ENCODE results near the gene DENND1B. TPM values are rescaled to one million over a fixed set of nuclear protein-coding genes. Genes with fewer than 3 reads are reported as not detected.

Gene DENND1B
- total RNA-seq: 65.2 TPM

DNA sequence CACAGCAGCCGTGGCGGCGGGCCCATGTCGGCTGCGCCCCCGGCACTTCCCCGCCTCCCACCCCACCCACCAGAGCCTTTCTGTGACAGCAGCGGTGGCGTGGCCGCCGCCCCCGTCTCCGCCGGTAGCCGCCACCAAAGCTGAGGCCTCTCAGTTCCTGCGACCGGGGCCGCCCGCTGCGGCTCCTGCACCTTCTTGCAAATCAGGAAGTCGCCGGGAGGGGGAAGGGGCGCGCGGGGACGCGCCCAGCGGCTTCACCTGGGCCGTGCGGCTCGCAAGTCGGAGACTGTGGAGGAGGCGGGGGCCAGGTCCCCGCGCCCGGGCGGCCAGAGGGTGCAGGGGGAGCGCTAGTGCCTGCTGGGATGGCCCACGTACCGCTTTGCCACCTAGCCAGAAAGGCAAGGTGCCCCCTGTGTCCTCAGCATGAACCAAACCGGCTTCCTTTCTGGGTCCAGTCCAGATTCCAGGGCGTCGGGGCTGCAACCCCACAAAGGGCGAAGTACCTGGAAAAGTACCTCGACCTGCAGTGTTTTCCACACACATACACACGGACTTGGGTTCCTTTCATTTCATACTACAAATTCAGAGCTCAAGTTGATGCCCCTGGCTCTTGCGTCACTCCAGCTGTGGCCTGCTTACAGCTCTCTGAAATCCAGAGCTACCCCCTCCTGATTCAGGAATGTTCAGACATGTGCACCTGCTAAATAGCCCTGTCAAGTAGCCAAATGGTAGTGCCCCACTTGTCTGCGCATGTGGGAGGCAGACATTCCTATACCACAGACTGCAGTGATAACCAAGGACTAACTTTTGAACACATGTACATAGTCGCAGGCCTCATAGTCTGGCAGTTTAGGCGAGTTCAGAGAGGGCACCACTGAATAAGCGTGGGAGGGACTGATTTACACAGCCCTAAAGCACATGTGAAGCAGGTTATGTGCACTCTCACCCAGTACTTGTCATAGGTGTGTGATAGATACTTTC lies at the start of gene DENND1B:
Gene DENND1B, minus strand, starts transcription at position 199 of the 981 bp plus-strand sequence. CDS start 325 bp downstream, outside the sequence.
- DNase-seq: peak; percentile 37

DNA sequence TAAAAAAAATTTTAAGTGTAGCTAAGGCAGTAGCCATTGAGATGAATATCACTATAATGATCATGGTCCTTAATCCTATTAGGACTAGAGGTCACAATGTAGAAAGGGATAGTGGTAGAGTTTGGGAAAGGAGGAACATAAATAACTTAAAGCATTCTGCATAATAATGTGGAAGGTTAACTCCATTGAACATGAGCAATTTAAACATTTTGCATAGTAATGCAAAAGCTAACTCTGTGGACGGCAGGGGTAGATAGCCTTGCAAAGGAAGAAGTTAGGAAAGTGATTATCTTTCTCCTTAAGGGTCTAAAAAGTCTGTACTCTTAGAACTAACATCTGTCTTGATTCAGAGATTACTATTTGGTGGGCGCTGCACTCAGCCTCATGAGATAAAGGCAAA lies 39.0 kb upstream of the DENND1B start:
- no peak for DNase-seq

DNA sequence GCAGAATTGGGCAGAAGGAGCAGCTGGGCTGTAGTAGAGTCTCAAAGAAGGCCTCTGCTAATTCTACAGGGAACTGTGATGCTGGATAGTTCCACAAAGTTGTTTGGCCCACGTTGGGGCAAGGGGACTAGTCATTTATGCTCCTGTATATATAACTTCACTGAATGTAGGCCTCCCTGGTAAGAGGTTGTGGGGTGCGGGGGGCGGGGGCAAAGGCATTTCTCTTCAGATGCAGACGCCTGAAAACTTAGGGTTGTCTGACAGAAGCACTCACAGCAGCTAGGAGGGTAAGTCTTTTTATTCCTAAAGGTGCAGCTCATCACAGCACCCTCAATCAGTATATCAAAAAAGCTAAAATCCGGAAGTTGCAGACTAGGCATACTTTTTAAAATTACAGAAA lies 38.5 kb upstream of the DENND1B start:
- DNase-seq: no peak

DNA sequence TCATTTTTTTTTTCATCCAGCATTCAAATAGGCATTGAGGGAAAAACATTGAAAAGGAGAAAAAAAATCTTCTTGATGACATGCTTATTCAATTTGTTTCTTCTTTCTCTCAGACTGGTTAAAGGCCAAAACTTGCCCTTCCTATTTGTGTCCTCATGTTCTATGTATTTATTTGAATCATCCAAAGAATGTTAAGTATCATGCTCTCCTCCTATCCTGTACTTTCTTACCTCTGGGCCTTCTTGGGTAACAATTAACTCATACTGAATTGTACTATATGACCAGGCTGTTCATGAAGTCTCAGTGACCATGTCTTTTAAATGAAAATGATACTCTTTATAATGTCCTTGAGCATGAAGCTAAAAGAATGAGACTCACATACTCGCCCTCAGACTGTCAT lies 36.5 kb upstream of the DENND1B start:
- no peak for DNase-seq

DNA sequence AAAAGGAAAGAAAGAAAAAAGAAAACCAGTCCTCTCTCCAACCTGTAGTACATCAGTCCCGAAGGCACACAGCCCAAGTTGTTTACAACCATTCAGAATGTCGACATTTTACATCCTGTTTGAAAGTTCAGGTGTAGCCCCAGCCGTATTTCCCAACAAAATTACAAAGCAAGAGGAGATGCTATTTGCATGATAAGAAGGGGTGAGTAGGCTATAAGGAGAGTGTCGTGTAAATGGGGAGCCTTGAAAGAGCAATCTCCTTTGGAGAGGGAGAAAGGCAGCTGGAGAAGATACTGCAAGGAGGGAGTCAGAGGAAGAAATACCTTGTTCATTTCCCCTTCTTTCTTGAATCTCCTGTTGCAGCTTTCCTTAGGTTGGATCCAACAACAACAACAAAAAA lies 35.5 kb upstream of the DENND1B start:
- DNase-seq: no peak

- DNase-seq: no peak
Observed at GRCh38 chr1:197808880-197809279, 33.6 kb upstream of the DENND1B start.

DNA sequence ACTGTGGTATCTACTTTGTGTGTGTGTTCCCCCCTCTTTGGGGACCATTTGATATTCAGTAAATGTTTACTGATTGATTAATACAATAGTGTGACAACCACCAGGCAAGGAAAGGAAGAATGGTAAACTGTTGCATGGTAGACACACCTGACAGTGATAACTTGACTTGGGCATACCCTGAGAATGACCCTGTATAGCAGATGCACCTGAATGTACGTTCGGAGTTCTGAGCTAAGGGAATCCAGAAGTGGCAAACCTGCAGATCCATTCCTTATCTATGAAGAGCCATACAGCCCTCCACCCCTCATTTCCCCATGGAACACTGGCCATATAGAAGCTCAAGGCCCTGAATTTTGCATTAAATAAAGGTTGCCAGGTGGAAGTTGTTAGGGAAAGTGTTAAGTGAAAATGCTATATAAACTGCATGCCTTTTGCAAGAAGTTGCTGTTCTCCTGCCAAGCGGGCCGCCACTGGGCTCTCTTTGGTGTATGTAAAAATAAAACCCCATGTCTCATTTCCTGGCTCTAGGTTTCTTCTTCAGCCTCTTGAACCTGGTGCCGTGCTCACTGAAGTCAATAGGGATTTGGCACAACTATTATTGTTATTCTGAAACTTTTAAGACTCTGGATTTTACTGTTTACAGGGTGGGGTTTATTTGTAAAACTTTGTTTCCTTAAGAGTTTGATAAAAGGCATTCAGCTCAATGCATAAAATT lies 32.6 kb upstream of the DENND1B start:
- no peak for DNase-seq

GRCh38 chr1:197807216-197807615 lies 31.9 kb upstream of the DENND1B start:
- no peak for DNase-seq

DNA sequence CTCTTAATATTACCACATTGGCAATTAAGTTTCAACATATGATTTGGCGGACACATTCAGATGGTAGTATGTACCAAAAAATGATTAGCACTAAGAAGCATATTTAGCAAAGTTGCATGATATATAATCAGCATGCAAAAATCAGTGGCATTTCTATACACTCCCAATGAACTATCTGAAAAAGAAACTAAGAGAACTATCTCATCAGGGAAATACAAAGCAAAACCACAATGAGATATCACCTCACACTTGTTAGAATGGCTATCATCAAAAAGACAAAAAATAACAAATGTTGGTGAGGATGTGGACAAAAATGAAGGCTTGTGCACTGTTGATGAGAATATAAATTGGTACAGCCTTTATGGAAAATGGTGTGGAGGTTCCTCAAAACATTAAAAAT lies 31.4 kb upstream of the DENND1B start:
- DNase-seq: no peak

GRCh38 chr1:197801684-197802083 lies 26.4 kb upstream of the DENND1B start:
- no peak for DNase-seq

DNA sequence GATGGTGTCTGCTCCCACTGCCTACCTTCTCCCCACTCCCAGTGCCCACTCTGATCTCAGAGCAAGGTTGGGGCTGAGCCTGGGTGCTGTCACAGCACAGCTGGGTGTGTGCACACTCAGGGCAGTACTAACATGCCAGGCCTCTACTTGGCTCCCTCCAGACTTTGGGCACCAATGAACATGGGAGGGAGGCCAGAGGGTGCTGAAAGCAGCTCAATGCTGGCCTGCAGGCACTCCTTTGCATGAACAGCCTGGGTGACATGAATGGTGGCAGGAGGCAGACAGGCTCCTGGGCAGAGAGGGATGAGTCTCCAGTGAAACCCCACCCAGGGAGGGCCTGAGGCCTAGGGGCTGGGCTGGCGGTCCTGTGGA lies 25.8 kb upstream of the DENND1B start:
- DNase-seq: no peak

DNA sequence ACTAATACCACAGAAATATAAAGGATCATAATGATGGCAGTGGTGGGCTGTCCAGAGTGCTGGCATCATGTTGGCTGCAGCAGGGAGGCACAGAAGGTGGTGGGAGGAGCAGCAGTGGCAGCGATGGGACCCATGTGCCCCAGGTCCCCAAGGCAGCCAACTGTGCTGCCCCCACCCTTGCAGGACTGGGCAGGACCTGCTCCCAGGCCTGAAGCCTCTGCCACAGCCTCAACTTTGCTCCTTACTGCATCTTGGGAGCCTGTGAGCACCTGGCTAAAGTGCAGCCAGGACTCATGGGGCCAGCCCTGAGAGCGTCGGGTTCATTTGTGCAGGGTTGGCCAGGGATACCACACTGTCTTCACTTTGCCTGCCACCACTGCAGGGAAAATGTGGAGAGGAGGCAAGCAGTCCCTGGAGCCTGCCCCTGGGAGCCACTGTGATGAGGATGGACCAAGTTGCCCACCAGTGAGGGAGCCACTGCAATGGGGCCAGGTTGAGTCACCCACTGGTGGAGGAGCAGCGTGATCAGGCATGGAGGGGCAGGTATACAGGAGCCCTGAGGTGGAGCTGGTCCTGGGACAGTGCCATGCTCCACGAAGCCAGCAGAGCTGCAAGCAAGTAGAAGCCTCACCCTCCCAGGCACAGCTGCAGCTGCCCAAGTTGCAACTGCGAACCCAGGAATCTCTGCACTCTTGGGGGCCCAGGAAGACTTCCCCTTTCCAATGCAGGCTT lies 25.3 kb upstream of the DENND1B start:
- DNase-seq: no peak

GRCh38 chr1:197799271-197799670 lies 24.0 kb upstream of the DENND1B start:
- no peak for DNase-seq

- DNase-seq: no peak
Observed at GRCh38 chr1:197798492-197798891, 23.2 kb upstream of the DENND1B start.

DNA sequence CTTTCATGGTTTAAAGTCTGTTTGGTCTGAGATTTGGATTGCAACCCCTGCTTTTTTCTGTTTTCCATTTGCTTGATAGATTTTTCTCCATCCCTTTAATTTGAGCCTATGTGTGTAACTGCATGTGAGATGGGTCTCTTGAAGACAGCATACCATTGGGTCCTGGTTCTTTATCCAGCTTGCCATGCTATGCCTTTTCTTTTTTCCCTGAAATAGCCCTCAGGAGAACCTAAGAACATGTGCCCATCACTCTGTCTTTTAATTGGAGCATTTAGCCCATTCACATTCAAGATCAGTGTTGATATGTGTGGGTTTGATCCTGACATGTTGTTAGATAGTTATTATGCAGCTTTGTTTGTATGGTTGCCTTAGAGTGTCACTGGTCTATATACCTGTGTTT lies 21.7 kb upstream of the DENND1B start:
- DNase-seq: no peak

DNA sequence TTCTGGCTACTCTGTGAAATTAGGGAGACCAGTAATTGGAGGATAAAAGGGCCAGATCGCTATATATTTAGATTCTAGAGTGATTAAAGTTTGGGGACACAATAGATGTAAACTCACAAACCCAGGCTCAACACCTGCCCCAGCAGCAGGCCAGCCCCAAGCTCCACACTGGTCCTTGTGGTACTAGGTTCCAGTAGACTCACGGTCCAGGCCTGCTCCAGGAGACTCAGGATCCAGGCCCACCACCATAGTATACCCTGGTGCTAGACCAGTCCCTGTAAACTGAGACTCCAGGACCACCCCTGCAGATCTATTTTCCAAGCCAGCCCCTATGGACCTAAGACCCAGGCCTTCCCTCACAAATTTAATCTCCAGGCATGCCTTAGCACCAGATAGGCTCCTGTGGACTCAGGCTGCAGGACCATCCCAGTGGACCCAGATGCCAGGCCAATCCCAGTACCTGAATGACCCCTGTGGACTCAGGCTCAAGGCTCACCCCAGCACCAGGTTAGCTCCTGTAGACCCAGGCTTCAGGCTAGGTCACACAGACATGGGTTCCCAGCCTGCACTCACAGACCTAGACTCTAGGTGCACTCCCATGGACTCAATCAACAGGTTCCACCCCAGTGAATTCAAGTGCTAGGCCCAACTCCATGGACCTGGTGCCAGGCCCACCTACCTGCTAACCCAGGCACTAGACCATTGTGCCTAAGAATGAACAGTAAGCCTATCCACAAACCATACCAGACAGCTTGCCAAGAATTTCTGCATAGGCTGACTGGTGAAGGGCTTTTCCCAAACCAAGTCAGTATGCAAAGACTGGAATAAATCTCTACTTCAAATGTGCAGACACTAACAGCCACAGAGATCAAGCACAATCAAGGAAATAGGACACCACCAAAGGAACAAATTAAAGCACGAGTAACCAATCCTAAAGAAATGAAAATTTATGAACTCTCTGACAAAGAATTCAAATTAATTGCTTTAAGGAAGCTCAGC lies 13.8 kb upstream of the DENND1B start:
- DNase-seq: no peak

DNA sequence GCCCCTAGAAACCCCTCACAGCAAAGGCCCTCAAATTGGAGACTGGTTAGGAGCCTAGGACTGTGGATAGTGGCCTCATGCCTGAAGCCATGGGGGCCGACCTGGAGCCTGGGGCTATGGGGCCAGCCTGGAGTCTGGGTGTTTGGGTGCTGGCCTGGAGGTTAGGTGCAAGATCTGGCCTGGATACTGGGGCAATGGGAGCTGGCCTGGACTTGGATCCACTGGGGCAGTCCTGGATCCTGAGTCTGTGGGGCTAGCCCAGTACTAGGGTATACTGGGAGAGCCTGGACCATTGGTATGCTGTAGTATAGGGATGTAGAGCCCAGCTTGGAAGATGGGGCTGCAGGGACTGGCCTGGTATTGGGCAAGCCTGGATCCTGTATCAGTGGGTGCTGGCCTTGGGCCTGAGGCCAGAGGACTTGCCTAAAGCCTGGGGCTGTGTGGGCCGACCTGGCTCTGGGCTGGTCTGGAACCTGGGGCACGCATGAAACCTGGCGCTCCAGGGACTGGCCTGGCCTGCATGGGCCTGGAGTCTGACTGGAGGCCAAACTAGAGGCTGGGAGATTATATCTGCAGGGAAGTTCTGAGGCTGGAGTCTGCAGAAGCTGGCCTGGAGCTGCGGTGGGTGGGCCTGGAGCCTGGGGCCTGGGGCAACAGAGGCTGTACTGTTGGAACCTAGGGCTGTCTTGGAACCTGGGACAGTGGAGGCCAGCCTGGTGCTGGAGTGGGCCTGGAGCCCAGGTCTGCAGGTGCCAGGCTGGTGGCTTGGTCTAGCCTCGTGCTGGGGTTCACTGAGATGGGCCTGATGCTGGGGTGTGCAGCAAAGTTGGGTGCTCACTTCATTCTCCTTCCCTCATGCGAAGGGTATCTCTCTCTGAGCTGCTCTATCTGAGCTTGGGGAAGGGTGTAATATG lies 12.6 kb upstream of the DENND1B start:
- DNase-seq: no peak

DNA sequence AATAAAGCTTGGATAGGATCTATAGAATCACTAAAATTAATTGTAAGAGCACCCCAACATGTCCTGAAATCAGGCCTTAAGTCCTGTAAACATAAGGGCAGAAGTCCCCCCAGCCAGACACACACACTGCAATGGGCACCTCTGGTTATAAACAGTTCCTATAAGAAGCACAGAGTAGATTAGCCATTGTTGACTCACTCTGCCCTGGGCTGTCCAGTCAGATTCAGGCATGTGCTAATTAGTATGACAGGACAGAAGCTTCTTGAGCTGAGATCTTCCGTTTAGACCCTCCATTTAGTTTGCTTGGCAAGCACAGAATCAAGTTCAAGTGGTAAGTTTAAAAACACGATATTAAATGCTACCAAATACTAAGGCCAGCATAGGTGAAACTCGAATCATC lies 11.8 kb upstream of the DENND1B start:
- no peak for DNase-seq

GRCh38 chr1:197786280-197786679 lies 11.0 kb upstream of the DENND1B start:
- no peak for DNase-seq

DNA sequence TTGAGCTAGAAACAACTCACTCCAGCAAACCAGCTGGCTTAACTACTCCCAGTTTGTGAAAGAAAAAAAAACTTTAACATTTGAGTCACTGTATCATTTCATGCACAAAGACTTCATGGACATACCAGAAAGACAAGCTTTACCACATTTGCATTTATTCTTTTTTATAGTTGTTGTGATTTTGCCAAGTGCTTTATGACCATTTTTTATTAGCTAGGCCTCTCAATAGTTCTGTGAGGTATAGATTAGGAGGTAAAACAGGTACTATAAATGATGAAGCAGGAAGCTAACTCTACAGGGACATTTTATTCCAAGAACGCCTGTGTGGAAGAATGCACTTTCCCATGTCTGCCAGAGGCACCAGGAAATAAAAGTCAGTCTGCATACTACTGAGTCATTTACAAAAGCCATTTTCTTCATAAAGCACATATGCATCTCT lies 8.2 kb upstream of the DENND1B start:
- DNase-seq: no peak

All from occipital lobe (tissue), 2 donors.